ENCODE results near the gene ARPP21.
"Not testable (repeated sequence)": the region's sequence is repeated elsewhere in the genome, so short reads cannot be mapped to it uniquely, and the experiment has no call there.

The ARPP21 gene

GRCh38 chr3:35789042-35789831 is 149.9 kb downstream of the ARPP21 start:
- Histone ChIP-seq H3K27me3 (ENCODE audit: control insufficient read depth in 2 of 2, insufficient read depth in 2 of 2, low read length in 2 of 2) (no peaks in the 10 kb centered on the region), H3K4me3 (ENCODE audit: low read length in 2 of 2) (no peak overlapping the region), H3K9ac (ENCODE audit: low read depth in 1 of 2, low read length in 2 of 2) (no peak overlapping the region), H3K4me1 (ENCODE audit: control insufficient read depth in 2 of 2, insufficient read depth in 2 of 2, low read length in 2 of 2) (no peaks in the 10 kb centered on the region), H3K9me3 (ENCODE audit: control insufficient read depth in 2 of 2, low read length in 2 of 2) (no peaks in the 10 kb centered on the region), H3K27ac (ENCODE audit: low read depth in 2 of 2, low read length in 2 of 2) (no peak overlapping the region), H3K36me3 (ENCODE audit: control insufficient read depth in 2 of 2, insufficient read depth in 2 of 2, low read length in 2 of 2) (no peaks in the 10 kb centered on the region)

GRCh38 chr3:35790764-35791163 is 151.4 kb downstream of the ARPP21 start:
- no peak overlapping the region for H3K9ac ChIP-seq (ENCODE audit: low read depth in 1 of 2, low read length in 2 of 2)
- no peaks in the 10 kb centered on the region for H3K4me1 ChIP-seq (ENCODE audit: control insufficient read depth in 2 of 2, insufficient read depth in 2 of 2, low read length in 2 of 2)
- H3K27ac ChIP-seq (ENCODE audit: low read depth in 2 of 2, low read length in 2 of 2) = no peak overlapping the region
- H3K4me3 ChIP-seq (ENCODE audit: low read length in 2 of 2) = no peak overlapping the region
- H3K27me3 ChIP-seq (ENCODE audit: control insufficient read depth in 2 of 2, insufficient read depth in 2 of 2, low read length in 2 of 2) = no peaks in the 10 kb centered on the region
- no peaks in the 10 kb centered on the region for H3K36me3 ChIP-seq (ENCODE audit: control insufficient read depth in 2 of 2, insufficient read depth in 2 of 2, low read length in 2 of 2)
- no peaks in the 10 kb centered on the region for H3K9me3 ChIP-seq (ENCODE audit: control insufficient read depth in 2 of 2, low read length in 2 of 2)

GRCh38 chr3:35793667-35794066 is 154.3 kb downstream of the ARPP21 start:
- no peaks in the 10 kb centered on the region for H3K9me3 ChIP-seq (ENCODE audit: control insufficient read depth in 2 of 2, low read length in 2 of 2)
- no peak overlapping the region for H3K27ac ChIP-seq (ENCODE audit: low read depth in 2 of 2, low read length in 2 of 2)
- no peaks in the 10 kb centered on the region for H3K36me3 ChIP-seq (ENCODE audit: control insufficient read depth in 2 of 2, insufficient read depth in 2 of 2, low read length in 2 of 2)
- no peaks in the 10 kb centered on the region for H3K27me3 ChIP-seq (ENCODE audit: control insufficient read depth in 2 of 2, insufficient read depth in 2 of 2, low read length in 2 of 2)
- no peak overlapping the region for H3K4me3 ChIP-seq (ENCODE audit: low read length in 2 of 2)
- H3K9ac ChIP-seq (ENCODE audit: low read depth in 1 of 2, low read length in 2 of 2) = no peak overlapping the region
- no peaks in the 10 kb centered on the region for H3K4me1 ChIP-seq (ENCODE audit: control insufficient read depth in 2 of 2, insufficient read depth in 2 of 2, low read length in 2 of 2)

- Histone ChIP-seq H3K36me3 (ENCODE audit: control insufficient read depth in 2 of 2, insufficient read depth in 2 of 2, low read length in 2 of 2) (no peaks in the 10 kb centered on the region), H3K27ac (ENCODE audit: low read depth in 2 of 2, low read length in 2 of 2) (no peak overlapping the region), H3K4me3 (ENCODE audit: low read length in 2 of 2) (no peak overlapping the region)
Observed at GRCh38 chr3:35800960-35801459, 161.7 kb downstream of the ARPP21 start.

GRCh38 chr3:35814531-35814930 is 175.2 kb downstream of the ARPP21 start:
- no peak overlapping the region for H3K27ac ChIP-seq (ENCODE audit: low read depth in 2 of 2, low read length in 2 of 2)
- no peak overlapping the region for H3K9ac ChIP-seq (ENCODE audit: low read depth in 1 of 2, low read length in 2 of 2)
- no peaks in the 10 kb centered on the region for H3K36me3 ChIP-seq (ENCODE audit: control insufficient read depth in 2 of 2, insufficient read depth in 2 of 2, low read length in 2 of 2)
- no peaks in the 10 kb centered on the region for H3K9me3 ChIP-seq (ENCODE audit: control insufficient read depth in 2 of 2, low read length in 2 of 2)
- no peaks in the 10 kb centered on the region for H3K4me1 ChIP-seq (ENCODE audit: control insufficient read depth in 2 of 2, insufficient read depth in 2 of 2, low read length in 2 of 2)
- no peak overlapping the region for H3K4me3 ChIP-seq (ENCODE audit: low read length in 2 of 2)
- H3K27me3 ChIP-seq (ENCODE audit: control insufficient read depth in 2 of 2, insufficient read depth in 2 of 2, low read length in 2 of 2) = no peaks in the 10 kb centered on the region

More at GRCh38 chr3:35800960-35801459, 161.7 kb downstream of the ARPP21 start:
- Histone ChIP-seq H3K27me3 (ENCODE audit: control insufficient read depth in 2 of 2, insufficient read depth in 2 of 2, low read length in 2 of 2) (no peaks in the 10 kb centered on the region), H3K9me3 (ENCODE audit: control insufficient read depth in 2 of 2, low read length in 2 of 2) (no peaks in the 10 kb centered on the region), H3K4me1 (ENCODE audit: control insufficient read depth in 2 of 2, insufficient read depth in 2 of 2, low read length in 2 of 2) (no peaks in the 10 kb centered on the region), H3K9ac (ENCODE audit: low read depth in 1 of 2, low read length in 2 of 2) (no peak overlapping the region)

GRCh38 chr3:35815796-35816195 is 176.5 kb downstream of the ARPP21 start:
- not testable (repeated sequence) for H3K4me1 ChIP-seq (ENCODE audit: control insufficient read depth in 2 of 2, insufficient read depth in 2 of 2, low read length in 2 of 2); H3K27me3 ChIP-seq (ENCODE audit: control insufficient read depth in 2 of 2, insufficient read depth in 2 of 2, low read length in 2 of 2); H3K27ac ChIP-seq (ENCODE audit: low read depth in 2 of 2, low read length in 2 of 2); H3K4me3 ChIP-seq (ENCODE audit: low read length in 2 of 2); H3K36me3 ChIP-seq (ENCODE audit: control insufficient read depth in 2 of 2, insufficient read depth in 2 of 2, low read length in 2 of 2); H3K9me3 ChIP-seq (ENCODE audit: control insufficient read depth in 2 of 2, low read length in 2 of 2); H3K9ac ChIP-seq (ENCODE audit: low read depth in 1 of 2, low read length in 2 of 2)

- no peak overlapping the region for H3K27ac ChIP-seq (ENCODE audit: low read depth in 2 of 2, low read length in 2 of 2)
- no peak overlapping the region for H3K9ac ChIP-seq (ENCODE audit: low read depth in 1 of 2, low read length in 2 of 2)
- no peaks in the 10 kb centered on the region for H3K36me3 ChIP-seq (ENCODE audit: control insufficient read depth in 2 of 2, insufficient read depth in 2 of 2, low read length in 2 of 2)
- no peaks in the 10 kb centered on the region for H3K4me1 ChIP-seq (ENCODE audit: control insufficient read depth in 2 of 2, insufficient read depth in 2 of 2, low read length in 2 of 2)
- no peak overlapping the region for H3K4me3 ChIP-seq (ENCODE audit: low read length in 2 of 2)
- no peaks in the 10 kb centered on the region for H3K9me3 ChIP-seq (ENCODE audit: control insufficient read depth in 2 of 2, low read length in 2 of 2)
- no peaks in the 10 kb centered on the region for H3K27me3 ChIP-seq (ENCODE audit: control insufficient read depth in 2 of 2, insufficient read depth in 2 of 2, low read length in 2 of 2)
Observed at GRCh38 chr3:35817216-35817615, 177.9 kb downstream of the ARPP21 start.

- Histone ChIP-seq H3K4me1 (ENCODE audit: control insufficient read depth in 2 of 2, insufficient read depth in 2 of 2, low read length in 2 of 2) (no peaks in the 10 kb centered on the region), H3K36me3 (ENCODE audit: control insufficient read depth in 2 of 2, insufficient read depth in 2 of 2, low read length in 2 of 2) (no peaks in the 10 kb centered on the region), H3K9me3 (ENCODE audit: control insufficient read depth in 2 of 2, low read length in 2 of 2) (no peaks in the 10 kb centered on the region), H3K27me3 (ENCODE audit: control insufficient read depth in 2 of 2, insufficient read depth in 2 of 2, low read length in 2 of 2) (no peaks in the 10 kb centered on the region), H3K27ac (ENCODE audit: low read depth in 2 of 2, low read length in 2 of 2) (no peak overlapping the region), H3K9ac (ENCODE audit: low read depth in 1 of 2, low read length in 2 of 2) (no peak overlapping the region), H3K4me3 (ENCODE audit: low read length in 2 of 2) (no peak overlapping the region)
Observed at GRCh38 chr3:35832140-35832571, 192.8 kb downstream of the ARPP21 start.
